T-helper 2 cell treated with Interferon-gamma antibody and Interleukin-4, amounts not matched to agents 5 μg/mL and 100 μg/mL, for 36 hours (primary cell): ENCODE measurements around the gene MEAK7.

Experiments used
- DNase-seq: peaks from one replicate; pipeline ENCODE4 v3.0.0; 2021; ENCODE audit warnings: low spot score
- H3K27ac Mint-ChIP-seq: one replicate; pipeline ENCODE4 v1.8.0; 2021; ENCODE audit warnings: mild to moderate bottlenecking, mixed read lengths
- H3K27me3 Mint-ChIP-seq: one replicate; pipeline ENCODE4 v1.8.0; 2021; ENCODE audit warnings: low read depth, mixed read lengths
- H3K36me3 Mint-ChIP-seq: one replicate; pipeline ENCODE4 v1.8.0; 2021; ENCODE audit warnings: low read depth, mixed read lengths
- H3K4me1 Mint-ChIP-seq: one replicate; pipeline ENCODE4 v1.8.0; 2021; ENCODE audit warnings: low read depth, mixed read lengths
- H3K4me3 Mint-ChIP-seq: one replicate; pipeline ENCODE4 v1.8.0; 2022; ENCODE audit warnings: mild to moderate bottlenecking, moderate library complexity, mixed read lengths
- H3K9me3 Mint-ChIP-seq: one replicate; pipeline ENCODE4 v1.8.0; 2021; ENCODE audit warnings: mixed read lengths

The MEAK7 gene

DNA sequence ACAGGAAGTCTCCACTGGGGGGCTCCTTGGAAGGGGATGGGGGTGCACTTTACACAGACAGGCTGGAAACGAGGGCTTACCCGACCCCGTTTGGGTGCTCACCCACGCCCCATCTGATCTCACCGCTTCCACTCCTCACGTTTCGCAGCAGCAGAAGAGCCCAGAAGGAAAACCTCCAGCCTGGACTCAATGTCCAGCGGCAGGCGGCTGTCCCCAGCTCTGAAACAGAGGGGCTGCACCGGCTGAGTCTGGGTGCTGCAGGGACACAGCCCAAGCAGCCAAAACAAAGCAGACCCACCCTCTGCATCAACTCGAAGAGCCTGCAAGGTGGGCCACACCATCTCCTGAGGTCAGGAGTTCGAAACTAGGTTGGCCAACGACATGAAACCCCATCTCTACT, 3.9 kb downstream of the MEAK7 start:
- peaks cover 16% of the 10 kb centered on the region for H3K4me1 Mint-ChIP-seq
- no peak for DNase-seq
- peaks cover 39% of the 10 kb centered on the region for H3K36me3 Mint-ChIP-seq
- no peak overlapping the region for H3K27ac Mint-ChIP-seq
- no peaks in the 10 kb centered on the region for H3K9me3 Mint-ChIP-seq
- H3K4me3 Mint-ChIP-seq, result no peak overlapping the region
- H3K27me3 Mint-ChIP-seq, result no peaks in the 10 kb centered on the region

DNA sequence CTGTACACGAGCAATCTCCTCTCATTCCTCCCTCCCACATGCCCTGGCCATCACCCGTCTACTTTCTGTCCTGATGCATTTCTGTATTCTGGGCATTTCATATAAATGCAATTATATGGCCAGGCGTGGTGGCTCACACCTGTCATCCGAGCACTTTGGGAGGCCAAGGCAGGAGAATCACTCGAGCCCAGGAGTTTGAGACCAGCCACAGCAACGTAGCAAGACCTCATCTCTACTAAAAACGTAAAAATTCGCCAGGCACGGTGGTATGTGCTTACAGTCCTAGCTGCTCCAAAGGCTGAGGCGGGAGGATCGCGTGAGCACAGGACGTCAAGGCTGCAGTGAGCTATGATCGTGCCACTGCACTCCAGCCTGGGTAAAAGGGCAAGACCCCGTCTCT, 4.8 kb downstream of the MEAK7 start:
- no peak for DNase-seq
- Mint-ChIP-seq H3K4me1 (peaks cover 9% of the 10 kb centered on the region), H3K27ac (no peak overlapping the region), H3K9me3 (peaks cover 6% of the 10 kb centered on the region), H3K27me3 (no peaks in the 10 kb centered on the region), H3K36me3 (peaks cover 46% of the 10 kb centered on the region), H3K4me3 (no peak overlapping the region)

DNA sequence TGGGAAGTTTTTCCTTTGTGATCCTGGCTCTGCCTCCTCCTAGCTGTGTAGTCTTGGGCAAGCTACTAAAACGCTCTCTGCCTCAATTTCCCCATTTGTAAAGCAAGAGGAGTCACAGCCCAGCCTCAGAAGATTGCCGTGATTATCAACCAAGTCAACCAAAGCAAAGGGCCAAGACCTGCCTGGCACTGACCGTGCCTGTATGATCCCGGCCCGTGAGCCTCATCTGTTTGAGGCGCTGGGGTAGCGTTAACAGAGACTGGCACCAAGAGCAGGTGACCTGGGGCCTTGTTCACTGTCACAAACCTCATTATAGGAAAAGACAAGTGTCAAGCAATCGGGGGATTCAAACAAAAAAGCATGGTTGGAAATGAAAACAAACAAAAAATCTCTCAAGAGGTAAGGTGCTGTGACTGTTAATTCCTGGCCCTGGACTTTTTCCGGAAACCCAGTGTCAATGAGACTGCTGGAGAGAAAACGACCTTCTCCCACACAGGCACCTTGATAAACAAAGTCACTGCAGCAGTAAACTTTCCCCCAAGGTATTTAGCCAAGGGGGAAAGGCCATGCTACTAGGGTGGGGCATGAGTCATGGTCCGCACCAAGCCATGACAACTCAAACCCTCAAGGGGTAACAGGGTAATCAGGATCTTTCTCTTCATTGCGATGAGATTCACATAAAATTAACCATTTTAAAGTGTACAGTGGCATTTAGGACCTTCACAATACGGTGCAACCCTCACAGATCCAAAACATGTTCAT, 5.4 kb downstream of the MEAK7 start:
- H3K36me3 Mint-ChIP-seq, result peaks cover 52% of the 10 kb centered on the region
- H3K4me1 Mint-ChIP-seq, result peaks cover 8% of the 10 kb centered on the region
- H3K9me3 Mint-ChIP-seq, result peaks cover 10% of the 10 kb centered on the region
- H3K4me3 Mint-ChIP-seq, result no peak overlapping the region
- DNase-seq, result no peak
- no peak overlapping the region for H3K27ac Mint-ChIP-seq
- H3K27me3 Mint-ChIP-seq, result no peaks in the 10 kb centered on the region

DNA sequence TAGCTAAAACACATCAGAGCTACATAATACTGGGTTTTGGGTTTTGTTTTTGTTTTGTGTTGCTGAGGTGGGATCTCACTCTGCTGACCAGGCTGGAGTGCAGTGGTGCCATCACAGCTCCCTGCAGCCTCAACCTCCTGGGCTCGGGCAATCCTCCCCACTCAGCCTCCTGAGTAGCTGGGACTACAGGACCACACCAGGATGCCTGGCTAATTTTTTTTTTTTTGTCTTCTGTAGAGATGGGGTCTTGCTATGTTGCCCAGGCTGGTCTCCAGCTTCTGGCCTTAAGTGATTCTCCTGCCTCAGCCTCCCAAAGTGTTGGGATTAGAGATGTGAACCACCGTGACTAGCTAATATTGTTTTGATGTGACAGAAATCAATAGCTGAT, 6.2 kb downstream of the MEAK7 start:
- H3K4me1 Mint-ChIP-seq, result peaks cover 2% of the 10 kb centered on the region
- H3K4me3 Mint-ChIP-seq, result no peak overlapping the region
- H3K36me3 Mint-ChIP-seq, result peaks cover 59% of the 10 kb centered on the region
- H3K27me3 Mint-ChIP-seq, result no peaks in the 10 kb centered on the region
- peaks cover 12% of the 10 kb centered on the region for H3K9me3 Mint-ChIP-seq
- no peak for DNase-seq
- H3K27ac Mint-ChIP-seq, result no peak overlapping the region

DNA sequence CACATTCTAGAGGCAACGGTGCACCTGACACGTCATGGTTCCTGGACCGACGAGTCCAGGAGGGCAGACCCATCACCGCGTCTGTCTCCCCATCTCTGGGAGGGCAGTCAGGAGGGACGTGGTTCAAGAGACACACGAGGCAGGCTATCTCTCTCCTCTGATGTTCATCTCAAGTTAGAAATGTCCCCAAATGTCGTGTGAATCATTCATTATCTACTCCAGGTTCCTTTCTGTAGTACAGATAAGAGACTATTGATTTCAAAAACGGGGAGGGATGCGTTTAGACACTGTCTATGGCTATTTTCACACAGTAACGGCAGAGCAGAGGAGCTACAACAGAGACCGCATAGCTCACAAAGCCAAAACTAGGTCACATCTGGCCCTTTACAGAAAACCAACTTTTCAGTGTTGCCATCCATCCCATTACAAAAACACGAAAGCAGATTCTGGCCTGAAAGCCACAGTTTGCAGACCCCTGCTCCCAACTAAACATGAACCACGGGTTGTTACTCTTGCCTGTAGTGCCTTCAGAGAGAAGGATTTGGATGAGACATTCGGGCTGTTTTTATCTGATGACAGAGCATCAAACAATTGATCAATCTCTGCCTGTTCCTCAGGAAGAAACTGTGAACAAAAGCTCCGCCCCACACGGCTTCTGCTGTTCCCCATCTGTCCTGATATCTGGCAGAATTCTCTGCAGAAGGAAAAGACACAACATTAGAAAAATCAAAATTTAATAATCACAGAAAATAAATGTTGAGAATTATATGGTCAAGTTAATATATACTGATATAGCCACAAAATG, 6.8 kb downstream of the MEAK7 start:
- H3K36me3 Mint-ChIP-seq, result peaks cover 65% of the 10 kb centered on the region
- H3K4me3 Mint-ChIP-seq, result no peak overlapping the region
- DNase-seq, result no peak
- no peaks in the 10 kb centered on the region for H3K27me3 Mint-ChIP-seq
- peaks cover 16% of the 10 kb centered on the region for H3K9me3 Mint-ChIP-seq
- H3K4me1 Mint-ChIP-seq, result peaks cover 2% of the 10 kb centered on the region
- H3K27ac Mint-ChIP-seq, result no peak overlapping the region

DNA sequence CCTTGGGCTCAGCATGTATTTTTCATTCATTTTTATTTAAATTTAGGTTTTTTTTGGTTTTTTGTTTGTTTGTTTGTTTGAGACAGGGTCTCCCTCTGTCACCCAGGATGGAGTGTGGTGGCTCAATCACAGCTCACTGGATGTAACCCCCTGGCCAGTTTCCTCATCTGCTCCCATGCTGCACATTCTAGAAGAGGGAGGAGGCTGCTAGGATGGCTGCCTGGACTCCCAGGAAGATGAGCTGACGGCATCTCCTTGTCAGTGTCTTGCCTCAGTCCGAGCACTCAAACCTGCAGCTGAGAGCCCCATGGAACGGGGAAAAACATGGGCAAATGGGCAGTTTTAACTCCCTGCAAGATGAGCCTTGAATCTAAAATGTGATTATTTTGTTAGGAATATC, 7.5 kb downstream of the MEAK7 start:
- H3K27ac Mint-ChIP-seq, result no peak overlapping the region
- no peak overlapping the region for H3K4me3 Mint-ChIP-seq
- peaks cover 16% of the 10 kb centered on the region for H3K9me3 Mint-ChIP-seq
- peaks cover 66% of the 10 kb centered on the region for H3K36me3 Mint-ChIP-seq
- no peaks in the 10 kb centered on the region for H3K27me3 Mint-ChIP-seq
- H3K4me1 Mint-ChIP-seq, result peaks cover 2% of the 10 kb centered on the region
- no peak for DNase-seq

DNA sequence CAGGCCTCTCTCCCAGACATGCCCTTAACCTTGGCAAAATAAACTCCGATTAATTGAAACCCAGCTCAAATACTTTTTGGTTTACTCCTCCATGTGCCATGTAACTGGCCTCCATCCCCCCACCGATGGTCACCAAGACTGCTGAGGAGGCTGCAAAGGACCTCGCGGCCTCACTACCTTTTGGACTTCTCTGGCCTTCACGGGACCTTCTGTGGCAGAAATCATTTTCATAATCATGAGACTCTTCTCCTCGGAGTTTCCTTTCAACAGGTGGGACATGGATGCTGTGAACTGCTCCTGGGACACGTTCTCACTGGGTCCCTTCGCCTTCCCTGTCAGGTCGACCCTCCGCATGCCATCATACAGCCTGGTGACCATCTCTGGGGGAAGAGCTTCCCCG, 9.0 kb downstream of the MEAK7 start:
- peaks cover 16% of the 10 kb centered on the region for H3K9me3 Mint-ChIP-seq
- no peaks in the 10 kb centered on the region for H3K27me3 Mint-ChIP-seq
- peaks cover 2% of the 10 kb centered on the region for H3K4me1 Mint-ChIP-seq
- no peak for DNase-seq
- H3K27ac Mint-ChIP-seq, result no peak overlapping the region
- peaks cover 75% of the 10 kb centered on the region for H3K36me3 Mint-ChIP-seq
- H3K4me3 Mint-ChIP-seq, result no peak overlapping the region

DNA sequence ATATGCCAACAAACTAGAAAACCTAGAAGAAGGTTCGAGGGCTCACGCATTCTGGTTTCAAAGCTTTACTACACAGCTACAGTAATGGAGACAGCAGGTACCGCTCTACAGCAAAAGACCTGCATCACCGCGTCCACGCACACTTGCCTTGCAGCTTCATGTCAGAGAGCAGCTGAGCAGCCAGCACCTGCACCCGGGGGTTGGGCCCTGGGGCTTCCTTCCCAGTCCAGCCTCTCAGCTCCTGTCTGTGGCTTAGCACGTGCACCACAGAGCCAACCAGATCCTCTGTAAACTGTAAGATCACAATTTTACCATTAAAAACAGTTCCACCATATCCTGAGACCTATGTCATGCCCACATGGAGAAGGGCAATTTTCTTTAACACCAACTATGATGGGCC, 15.3 kb downstream of the MEAK7 start:
- H3K36me3 Mint-ChIP-seq, result peaks cover 58% of the 10 kb centered on the region

DNA sequence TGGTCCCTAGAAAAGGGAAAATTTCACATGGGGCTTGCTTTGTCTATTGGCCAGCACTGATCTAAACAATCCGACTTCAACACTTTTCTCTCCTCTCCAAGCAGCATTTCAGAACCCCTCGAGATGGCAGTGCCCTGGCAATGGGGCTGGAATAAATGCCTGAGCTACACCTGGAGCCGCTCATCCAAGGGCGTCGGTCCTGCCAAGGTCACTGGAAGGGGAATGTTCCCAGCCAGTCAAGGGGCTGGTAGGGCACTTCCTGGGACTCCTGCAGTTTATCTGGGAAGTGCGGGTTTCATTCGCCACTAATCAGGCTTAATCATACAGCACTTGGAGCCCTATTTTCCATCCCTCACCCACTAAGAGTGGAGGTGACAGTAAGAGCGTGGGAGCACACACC, 17.1 kb downstream of the MEAK7 start:
- Mint-ChIP-seq H3K4me1 (peaks cover 2% of the 10 kb centered on the region), H3K27me3 (no peaks in the 10 kb centered on the region), H3K9me3 (no peaks in the 10 kb centered on the region), H3K27ac (no peak overlapping the region), H3K36me3 (peaks cover 47% of the 10 kb centered on the region), H3K4me3 (no peak overlapping the region)
- no peak for DNase-seq

More for the DNA sequence above, 15.3 kb downstream of the MEAK7 start:
- peaks cover 2% of the 10 kb centered on the region for H3K4me1 Mint-ChIP-seq
- H3K27me3 Mint-ChIP-seq, result no peaks in the 10 kb centered on the region
- no peak overlapping the region for H3K4me3 Mint-ChIP-seq
- H3K27ac Mint-ChIP-seq, result no peak overlapping the region
- peaks cover 6% of the 10 kb centered on the region for H3K9me3 Mint-ChIP-seq
- no peak for DNase-seq

DNA sequence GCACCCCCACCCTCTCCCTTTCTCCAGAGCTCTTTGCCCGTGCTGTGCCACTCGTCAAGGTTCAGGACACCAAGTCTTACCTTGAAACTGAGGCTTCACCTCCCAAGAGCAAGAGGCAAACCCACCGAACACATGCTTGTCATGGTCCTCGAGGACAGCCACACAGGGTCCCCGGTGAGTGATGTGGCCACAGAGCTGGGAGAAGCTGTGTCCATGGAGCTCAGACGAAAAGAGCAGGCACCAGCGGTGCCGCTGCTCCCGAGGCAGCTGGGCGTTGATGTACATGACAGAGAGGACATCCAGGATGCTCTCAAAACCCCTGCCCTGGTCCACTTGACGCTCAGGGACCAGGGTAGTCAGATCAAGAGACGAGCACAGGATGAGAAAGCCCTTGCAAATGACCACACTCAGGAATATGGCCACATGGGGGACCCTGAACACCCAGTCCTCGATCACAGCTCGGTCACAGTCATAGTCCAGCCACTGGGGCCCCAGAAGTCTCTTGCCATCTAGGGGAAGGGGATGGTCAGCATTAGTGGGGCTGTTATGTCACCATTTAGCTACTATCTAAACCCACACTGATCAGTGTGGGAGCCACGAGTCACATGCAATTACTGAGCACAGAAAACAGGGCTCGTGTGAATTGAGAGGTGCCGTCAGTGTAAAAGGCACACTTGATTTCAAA, 17.8 kb downstream of the MEAK7 start:
- Mint-ChIP-seq H3K27me3 (no peaks in the 10 kb centered on the region), H3K4me1 (peaks cover 2% of the 10 kb centered on the region), H3K4me3 (no peak overlapping the region), H3K27ac (no peak overlapping the region), H3K36me3 (peaks cover 44% of the 10 kb centered on the region), H3K9me3 (no peaks in the 10 kb centered on the region)
- DNase-seq, result no peak

DNA sequence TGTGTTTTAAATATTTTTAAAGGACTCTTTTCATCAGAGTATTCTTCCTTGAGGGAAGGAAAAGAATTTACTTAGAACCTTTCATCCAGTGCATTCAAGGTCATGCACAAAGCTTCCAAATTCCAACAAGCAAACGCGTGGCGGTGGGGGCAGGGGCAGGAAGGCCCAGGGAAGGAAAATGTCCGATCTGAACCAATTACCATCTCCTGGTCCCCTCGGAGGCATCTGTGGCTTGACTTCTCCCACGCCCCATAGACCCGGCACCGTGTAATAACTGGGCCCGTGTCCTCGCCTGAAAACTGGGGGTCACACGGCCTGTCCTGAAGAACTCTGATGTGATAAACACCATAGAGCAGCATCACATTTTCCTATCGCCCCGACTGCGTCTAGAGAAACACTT, 18.3 kb downstream of the MEAK7 start:
- no peaks in the 10 kb centered on the region for H3K9me3 Mint-ChIP-seq
- no peaks in the 10 kb centered on the region for H3K27me3 Mint-ChIP-seq
- H3K4me1 Mint-ChIP-seq, result peaks cover 2% of the 10 kb centered on the region
- no peak overlapping the region for H3K4me3 Mint-ChIP-seq
- no peak for DNase-seq
- peaks cover 44% of the 10 kb centered on the region for H3K36me3 Mint-ChIP-seq
- H3K27ac Mint-ChIP-seq, result no peak overlapping the region

DNA sequence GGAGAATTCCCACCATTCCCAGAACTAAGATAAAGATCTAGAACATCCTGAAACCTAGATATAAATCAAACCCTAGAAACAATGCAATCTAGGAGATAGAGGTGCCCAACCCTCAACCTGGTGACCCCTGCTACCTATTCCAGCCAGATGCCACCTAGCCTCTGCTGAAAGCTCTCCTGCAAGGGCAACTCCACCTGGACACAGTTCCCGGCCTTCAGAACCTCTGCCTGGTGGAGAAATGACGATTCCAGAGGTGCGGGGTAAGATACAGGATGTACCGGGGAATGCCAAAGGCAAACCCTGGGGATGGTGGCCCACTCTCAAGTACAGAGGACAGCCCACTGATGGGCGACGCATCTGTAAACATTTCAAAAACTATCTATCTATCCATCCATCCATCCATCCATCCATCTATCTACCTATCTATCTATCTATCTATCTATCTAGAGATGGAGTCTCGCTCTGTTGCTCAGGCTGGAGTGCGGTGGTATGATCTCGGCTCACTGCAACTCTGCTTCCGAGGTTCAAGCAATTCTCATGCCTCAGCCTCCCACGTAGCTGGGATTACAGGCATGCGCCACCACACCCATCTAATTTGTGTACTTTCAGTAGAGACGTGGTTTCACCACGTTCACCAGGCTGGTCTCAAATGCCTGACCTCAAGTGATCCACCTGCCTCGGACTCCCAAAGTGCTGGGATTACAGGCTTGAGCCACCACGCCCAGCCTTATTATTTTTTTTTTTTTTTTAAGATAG, 19.0 kb downstream of the MEAK7 start:
- peaks cover 2% of the 10 kb centered on the region for H3K4me1 Mint-ChIP-seq
- H3K4me3 Mint-ChIP-seq, result no peak overlapping the region
- H3K27ac Mint-ChIP-seq, result no peak overlapping the region
- H3K36me3 Mint-ChIP-seq, result peaks cover 37% of the 10 kb centered on the region
- no peaks in the 10 kb centered on the region for H3K9me3 Mint-ChIP-seq
- DNase-seq, result no peak
- H3K27me3 Mint-ChIP-seq, result no peaks in the 10 kb centered on the region

DNA sequence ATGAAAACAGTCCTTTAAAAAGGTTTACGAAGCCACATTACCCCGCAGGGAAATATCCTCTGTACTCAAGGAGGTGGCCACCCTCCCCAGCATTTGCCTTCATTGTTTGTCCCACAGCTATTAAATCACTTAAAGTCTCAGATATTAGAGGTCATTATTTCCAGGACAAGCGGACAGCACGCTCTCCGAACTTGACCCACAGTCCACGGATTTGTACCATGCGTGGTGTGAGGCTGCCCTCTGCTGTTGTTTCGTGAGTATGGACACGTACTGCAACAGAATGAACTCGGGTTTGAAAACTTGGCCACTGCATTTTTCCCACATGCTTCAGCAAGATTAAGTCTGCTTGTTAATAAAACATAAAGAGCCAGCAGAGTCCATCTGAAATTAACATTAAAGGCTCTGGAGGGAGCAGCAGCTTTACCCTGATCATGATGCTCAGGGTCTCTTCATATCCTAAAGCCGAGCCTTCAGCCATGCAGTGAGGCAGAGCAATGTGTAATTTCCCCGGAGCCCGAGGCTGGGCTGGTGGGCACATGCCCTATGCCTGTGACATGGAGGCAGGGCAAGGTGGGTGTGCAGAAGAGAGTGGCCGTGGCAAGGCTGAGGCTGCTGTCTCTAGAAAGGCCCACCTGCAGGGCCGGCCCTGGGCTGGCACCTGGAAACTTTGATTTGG, 19.7 kb downstream of the MEAK7 start:
- no peak overlapping the region for H3K4me3 Mint-ChIP-seq
- H3K27me3 Mint-ChIP-seq, result no peaks in the 10 kb centered on the region
- no peaks in the 10 kb centered on the region for H3K9me3 Mint-ChIP-seq
- H3K27ac Mint-ChIP-seq, result no peak overlapping the region
- peaks cover 32% of the 10 kb centered on the region for H3K36me3 Mint-ChIP-seq
- DNase-seq, result no peak
- H3K4me1 Mint-ChIP-seq, result no peaks in the 10 kb centered on the region
